ENCODE data around the gene PLCL1.

DNA sequence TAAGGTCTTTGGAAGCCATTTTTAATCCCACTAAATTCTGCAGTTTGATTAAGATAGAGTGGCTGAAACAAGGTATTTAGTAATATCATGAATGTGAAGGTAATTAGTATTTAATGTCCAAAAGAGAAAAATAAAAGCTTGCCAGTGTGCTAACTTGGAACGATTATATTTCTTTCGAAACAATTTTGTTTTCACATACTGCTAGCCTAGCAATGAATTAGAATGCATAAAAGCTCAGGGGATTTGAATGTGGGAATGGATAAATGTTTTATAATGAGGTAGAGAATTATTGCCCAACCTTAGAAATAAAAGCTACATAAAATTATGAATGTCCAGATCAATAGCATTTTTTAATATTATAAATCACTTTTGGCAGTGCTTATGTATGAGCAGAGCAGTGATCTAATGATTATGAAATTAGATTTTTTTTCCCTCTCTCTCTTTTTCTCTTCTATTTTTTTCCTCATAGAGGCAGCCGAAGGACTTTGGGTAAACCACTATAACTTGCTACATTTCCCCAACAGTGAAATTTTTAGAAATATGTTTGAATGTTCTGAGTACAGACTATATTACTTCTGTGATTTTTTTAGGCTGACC lies 75.5 kb downstream of the PLCL1 start:
- TF ChIP-seq, protein P1, sequence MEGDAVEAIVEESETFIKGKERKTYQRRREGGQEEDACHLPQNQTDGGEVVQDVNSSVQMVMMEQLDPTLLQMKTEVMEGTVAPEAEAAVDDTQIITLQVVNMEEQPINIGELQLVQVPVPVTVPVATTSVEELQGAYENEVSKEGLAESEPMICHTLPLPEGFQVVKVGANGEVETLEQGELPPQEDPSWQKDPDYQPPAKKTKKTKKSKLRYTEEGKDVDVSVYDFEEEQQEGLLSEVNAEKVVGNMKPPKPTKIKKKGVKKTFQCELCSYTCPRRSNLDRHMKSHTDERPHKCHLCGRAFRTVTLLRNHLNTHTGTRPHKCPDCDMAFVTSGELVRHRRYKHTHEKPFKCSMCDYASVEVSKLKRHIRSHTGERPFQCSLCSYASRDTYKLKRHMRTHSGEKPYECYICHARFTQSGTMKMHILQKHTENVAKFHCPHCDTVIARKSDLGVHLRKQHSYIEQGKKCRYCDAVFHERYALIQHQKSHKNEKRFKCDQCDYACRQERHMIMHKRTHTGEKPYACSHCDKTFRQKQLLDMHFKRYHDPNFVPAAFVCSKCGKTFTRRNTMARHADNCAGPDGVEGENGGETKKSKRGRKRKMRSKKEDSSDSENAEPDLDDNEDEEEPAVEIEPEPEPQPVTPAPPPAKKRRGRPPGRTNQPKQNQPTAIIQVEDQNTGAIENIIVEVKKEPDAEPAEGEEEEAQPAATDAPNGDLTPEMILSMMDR (conservative IDR thresholded peaks at IDR 0.05): no peak
- no peak for TF ChIP-seq EZH2 (IDR thresholded peaks at IDR 0.05; ENCODE audit: low read depth)

Data from PC-9 (cell line).